Prostate gland (tissue), 2 donors: ENCODE measurements around the gene SPNS2.

Experiments used
- POLR2A ChIP-seq: fragments of 450-650 bp; IDR thresholded peaks from one replicate; pipeline ENCODE4 v1.6.1; 2016; ENCODE audit warnings: antibody characterized with exemption, mild to moderate bottlenecking
- POLR2AphosphoS5 ChIP-seq: sonication (generic); formaldehyde crosslinking; IDR thresholded peaks from one replicate; pipeline ENCODE4 v1.6.1; 2017; ENCODE audit warnings: antibody characterized with exemption
- TF ChIP-seq, protein P1 (sequence below), 4 experiments: fragments of 200-600 bp in 2 of 4; fragments of 450-650 bp in 2 of 4; sonication (generic) in 2 of 4; IDR thresholded peaks; 1 replicate in 3 of 4; 2 replicates in 1 of 4; pipeline ENCODE4 v1.5.1; 2016 to 2019; ENCODE audit warnings: antibody characterized with exemption in 4 of 4, mild to moderate bottlenecking in 2 of 4, moderate library complexity in 2 of 4

DNA sequence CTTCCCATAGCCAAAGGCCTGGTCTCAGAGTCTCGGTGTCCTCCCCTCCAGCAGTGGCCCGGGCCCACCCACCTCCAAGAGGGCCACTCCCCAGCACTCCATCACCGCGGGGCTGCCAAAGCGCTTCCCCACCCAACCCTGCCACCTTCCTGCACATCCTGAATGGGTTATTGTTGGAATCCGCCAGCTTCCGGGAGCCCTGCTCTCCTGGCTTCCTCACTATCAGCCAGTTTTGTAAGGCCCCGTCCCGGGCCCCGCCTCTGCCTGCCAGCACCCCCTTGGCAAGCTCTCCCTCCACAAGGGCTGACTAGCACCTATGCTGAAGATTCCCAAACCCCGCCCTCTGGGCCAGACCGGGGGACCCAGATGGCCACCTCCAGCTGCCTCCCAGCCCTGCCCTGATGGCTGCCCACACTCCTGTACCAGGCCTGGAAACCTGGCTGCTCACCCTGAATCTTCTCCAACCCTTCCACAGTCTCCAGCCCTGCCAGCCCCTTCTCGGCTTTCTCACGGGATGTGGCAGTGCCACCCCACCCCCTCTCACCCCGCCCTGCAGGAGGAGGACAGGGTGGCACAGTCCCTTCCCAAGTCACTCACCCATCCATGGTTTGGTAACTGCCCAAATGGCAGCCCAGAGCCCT lies 42.1 kb downstream of the SPNS2 start:
- TF ChIP-seq POLR2AphosphoS5 (no peak), POLR2A (no peak)
- TF ChIP-seq, protein P1, sequence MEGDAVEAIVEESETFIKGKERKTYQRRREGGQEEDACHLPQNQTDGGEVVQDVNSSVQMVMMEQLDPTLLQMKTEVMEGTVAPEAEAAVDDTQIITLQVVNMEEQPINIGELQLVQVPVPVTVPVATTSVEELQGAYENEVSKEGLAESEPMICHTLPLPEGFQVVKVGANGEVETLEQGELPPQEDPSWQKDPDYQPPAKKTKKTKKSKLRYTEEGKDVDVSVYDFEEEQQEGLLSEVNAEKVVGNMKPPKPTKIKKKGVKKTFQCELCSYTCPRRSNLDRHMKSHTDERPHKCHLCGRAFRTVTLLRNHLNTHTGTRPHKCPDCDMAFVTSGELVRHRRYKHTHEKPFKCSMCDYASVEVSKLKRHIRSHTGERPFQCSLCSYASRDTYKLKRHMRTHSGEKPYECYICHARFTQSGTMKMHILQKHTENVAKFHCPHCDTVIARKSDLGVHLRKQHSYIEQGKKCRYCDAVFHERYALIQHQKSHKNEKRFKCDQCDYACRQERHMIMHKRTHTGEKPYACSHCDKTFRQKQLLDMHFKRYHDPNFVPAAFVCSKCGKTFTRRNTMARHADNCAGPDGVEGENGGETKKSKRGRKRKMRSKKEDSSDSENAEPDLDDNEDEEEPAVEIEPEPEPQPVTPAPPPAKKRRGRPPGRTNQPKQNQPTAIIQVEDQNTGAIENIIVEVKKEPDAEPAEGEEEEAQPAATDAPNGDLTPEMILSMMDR (IDR thresholded peaks at IDR 0.05): no peak
